ENCODE results near the gene CPSF7. TPM values are rescaled to one million over a fixed set of nuclear protein-coding genes. Genes with fewer than 3 reads are reported as not detected.

Gene CPSF7
- total RNA-seq, 4 donors from 2014 or later: 43.6 to 65.1 (median 53.7) TPM

GRCh38 chr11:61411589-61411988 lies 18.2 kb downstream of the CPSF7 start:
- Histone ChIP-seq H3K4me1 (no peaks in the 10 kb centered on the region), H3K27me3 (no peaks in the 10 kb centered on the region), H3K9me3 (no peaks in the 10 kb centered on the region), H3K36me3 (peaks cover 0 to 95% (median 47%) of the 10 kb centered on the region in 4 donors), H3K4me3 (no peak overlapping the region), H3K27ac (no peak overlapping the region)
- no peak for DNase-seq
- WGBS, 2 donors (ENCODE audit: low coverage in 1 of 2): 88% methylated on average over 9 of the region's 9 CpGs; no CpG with 5 or more reads in 1 of the 2 donors
- in situ Hi-C loops (cut with MboI; ENCODE audit: low pct_ligation_motif_present in 1 of 4, low pct_unique_long_range_greater_than_20kb in 1 of 4, low sequenced_read_pairs in 3 of 4): no loop called here
- TF ChIP-seq POLR2AphosphoS5 (IDR thresholded peaks at IDR 0.05) (no peak), POLR2A (IDR thresholded peaks at IDR 0.05) (no peak), EP300 (IDR thresholded peaks at IDR 0.05; ENCODE audit: low read depth) (no peak), CTCF (IDR thresholded peaks at IDR 0.05) (no peak)
- intact Hi-C loops (cut with DNase I; ENCODE audit: low total_unique reads): no loop called here

- H3K4me1 ChIP-seq: no peaks in the 10 kb centered on the region
- H3K4me3 ChIP-seq: no peak overlapping the region
- TF ChIP-seq POLR2AphosphoS5 (IDR thresholded peaks at IDR 0.05): no peak
- TF ChIP-seq CTCF (IDR thresholded peaks at IDR 0.05): no peak
- no peak for TF ChIP-seq EP300 (IDR thresholded peaks at IDR 0.05; ENCODE audit: low read depth)
- TF ChIP-seq POLR2A (IDR thresholded peaks at IDR 0.05): no peak
- H3K27ac ChIP-seq: no peak overlapping the region
- WGBS, 2 donors (ENCODE audit: low coverage in 1 of 2): 94% methylated on average over 5 of the region's 5 CpGs; no CpG with 5 or more reads in 1 of the 2 donors
- intact Hi-C loops (cut with DNase I; ENCODE audit: low total_unique reads): no loop called here
- H3K27me3 ChIP-seq: no peaks in the 10 kb centered on the region
- in situ Hi-C loops (cut with MboI; ENCODE audit: low pct_ligation_motif_present in 1 of 4, low pct_unique_long_range_greater_than_20kb in 1 of 4, low sequenced_read_pairs in 3 of 4): no loop called here
- DNase-seq: no peak
- no peaks in the 10 kb centered on the region for H3K9me3 ChIP-seq
- H3K36me3 ChIP-seq: peaks cover 0 to 91% (median 39%) of the 10 kb centered on the region in 4 donors
Measured at GRCh38 chr11:61406991-61407728, 22.6 kb downstream of the CPSF7 start.

- intact Hi-C loops (cut with DNase I; ENCODE audit: low total_unique reads): no loop called here
- no peak for TF ChIP-seq POLR2A (IDR thresholded peaks at IDR 0.05)
- TF ChIP-seq POLR2AphosphoS5 (IDR thresholded peaks at IDR 0.05): no peak
- TF ChIP-seq EP300 (IDR thresholded peaks at IDR 0.05; ENCODE audit: low read depth): no peak
- no peak for TF ChIP-seq CTCF (IDR thresholded peaks at IDR 0.05)
- Histone ChIP-seq H3K4me1 (no peaks in the 10 kb centered on the region), H3K27me3 (no peaks in the 10 kb centered on the region), H3K27ac (no peak overlapping the region), H3K9me3 (no peaks in the 10 kb centered on the region), H3K36me3 (peaks cover 0 to 81% (median 33%) of the 10 kb centered on the region in 4 donors), H3K4me3 (no peak overlapping the region)
- WGBS, 2 donors (ENCODE audit: low coverage in 1 of 2): 93 to 100% methylated on average over 2 of the region's 2 CpGs
- no peak for DNase-seq
- in situ Hi-C loops (cut with MboI; ENCODE audit: low pct_ligation_motif_present in 1 of 4, low pct_unique_long_range_greater_than_20kb in 1 of 4, low sequenced_read_pairs in 3 of 4): no loop called here
Measured at GRCh38 chr11:61406067-61406466, 23.7 kb downstream of the CPSF7 start.

GRCh38 chr11:61404641-61405040 lies 25.1 kb downstream of the CPSF7 start:
- no peak overlapping the region for H3K4me3 ChIP-seq
- H3K27ac ChIP-seq: no peak overlapping the region
- peaks cover 0 to 68% (median 26%) of the 10 kb centered on the region in 4 donors for H3K36me3 ChIP-seq
- H3K27me3 ChIP-seq: no peaks in the 10 kb centered on the region
- H3K9me3 ChIP-seq: no peaks in the 10 kb centered on the region
- intact Hi-C loops (cut with DNase I; ENCODE audit: low total_unique reads) (no loop called here), in situ Hi-C loops (cut with MboI; ENCODE audit: low pct_ligation_motif_present in 1 of 4, low pct_unique_long_range_greater_than_20kb in 1 of 4, low sequenced_read_pairs in 3 of 4) (no loop called here)
- DNase-seq: no peak
- no peaks in the 10 kb centered on the region for H3K4me1 ChIP-seq
- WGBS, 2 donors (ENCODE audit: low coverage in 1 of 2): 80% methylated on average over 4 of the region's 4 CpGs
- TF ChIP-seq POLR2A (IDR thresholded peaks at IDR 0.05) (no peak), POLR2AphosphoS5 (IDR thresholded peaks at IDR 0.05) (no peak), CTCF (IDR thresholded peaks at IDR 0.05) (no peak)

All from transverse colon (tissue), 4 donors.